PC-3 (cell line): Measurements from ENCODE around the gene TNK2.
A peak's percentile ranks its signal among the peaks of the same experiment; 100 is the strongest.

Experiments used
- CTCF ChIP-seq: fragments of 300-600 bp; sonication (generic); conservative IDR thresholded peaks from 2 replicates; pipeline ENCODE4 v1.5.1; 2017; ENCODE audit warnings: antibody characterized with exemption, low read depth, mild to moderate bottlenecking, low read length
- EZH2 ChIP-seq: fragments of 300-600 bp; sonication (generic); IDR thresholded peaks from one replicate; pipeline ENCODE4 v1.6.1; 2017; ENCODE audit warnings: antibody characterized with exemption, mild to moderate bottlenecking, low read length; ENCODE audit not compliant: unreplicated experiment

GRCh38 chr3:195850857-195851543, 57.4 kb downstream of the TNK2 start:
- no peak for TF ChIP-seq EZH2
- peak; percentile 100 for TF ChIP-seq CTCF
